NCI-H82 (cell line): ENCODE data around the gene CNTN4.
"Not testable (repeated sequence)": the region's sequence is repeated elsewhere in the genome, so short reads cannot be mapped to it uniquely, and the experiment has no call there.

Source experiments
- DNase-seq: peaks from one replicate; lab custom pipeline; 2025; lab: John Stamatoyannopoulos, UW

Gene CNTN4

DNA sequence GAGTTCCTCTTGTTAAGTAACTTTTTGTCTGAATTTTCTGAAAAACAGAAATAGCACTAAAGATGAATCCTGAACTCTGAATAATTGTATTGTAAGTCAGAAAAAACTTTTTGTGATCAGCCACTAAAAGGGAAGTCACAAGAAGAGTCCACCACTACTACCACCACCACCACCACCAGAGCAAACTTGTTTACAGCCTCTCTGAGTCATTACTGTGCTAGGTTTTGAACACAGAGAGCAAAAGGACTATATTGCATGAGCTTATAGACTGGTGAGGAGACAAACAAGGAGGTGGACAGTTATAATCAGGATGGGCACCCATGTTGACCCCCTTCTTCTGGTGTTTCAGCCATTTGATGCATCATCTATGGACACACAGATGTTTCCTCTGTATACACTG lies 869.8 kb downstream of the CNTN4 start:
- no peak for DNase-seq

- DNase-seq: no peak
Measured at GRCh38 chr3:2976212-2976611, 877.5 kb downstream of the CNTN4 start.

- peak; percentile 60 for DNase-seq
Measured at GRCh38 chr3:2976796-2977195, 878.1 kb downstream of the CNTN4 start.

GRCh38 chr3:2978977-2979732 lies 880.5 kb downstream of the CNTN4 start:
- DNase-seq: no peak

DNA sequence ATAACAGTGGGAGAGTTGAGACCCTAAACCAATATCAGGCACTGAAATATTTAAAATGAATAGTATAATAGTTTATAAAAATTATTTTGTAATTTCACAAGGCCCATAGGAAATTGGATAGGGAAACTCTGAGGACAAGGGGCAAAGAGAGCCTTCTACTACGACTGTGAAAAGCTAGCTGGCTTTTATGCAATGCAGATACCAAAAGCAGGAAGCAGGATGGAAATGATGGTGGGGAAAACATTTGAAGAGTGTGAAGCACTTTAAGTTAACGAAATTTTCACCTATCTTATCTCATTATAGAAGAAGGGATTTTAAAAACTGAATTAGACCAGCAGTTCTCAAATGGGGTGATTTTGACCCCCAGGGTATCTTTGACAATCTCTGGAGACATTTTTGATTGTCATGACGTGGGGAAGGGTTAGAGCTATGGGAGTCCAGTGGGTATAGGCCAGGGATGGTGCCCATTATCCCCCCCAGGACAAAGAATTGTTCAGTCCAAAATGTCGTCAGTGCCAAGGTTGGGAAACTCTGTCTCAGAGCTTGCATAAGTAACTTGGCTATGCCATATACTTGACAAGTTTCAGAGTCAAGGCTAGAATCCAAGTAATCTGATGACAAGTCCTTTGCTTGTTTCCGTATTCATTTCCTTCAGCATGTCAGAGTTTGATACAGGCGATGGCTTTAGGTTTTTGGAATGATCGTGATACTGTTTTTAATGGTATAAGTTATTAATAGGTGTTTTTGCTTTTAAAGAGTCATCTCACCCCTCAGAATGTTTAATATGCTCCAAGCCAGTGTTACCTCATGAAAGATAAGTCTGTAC lies 885.6 kb downstream of the CNTN4 start:
- DNase-seq: no peak

DNA sequence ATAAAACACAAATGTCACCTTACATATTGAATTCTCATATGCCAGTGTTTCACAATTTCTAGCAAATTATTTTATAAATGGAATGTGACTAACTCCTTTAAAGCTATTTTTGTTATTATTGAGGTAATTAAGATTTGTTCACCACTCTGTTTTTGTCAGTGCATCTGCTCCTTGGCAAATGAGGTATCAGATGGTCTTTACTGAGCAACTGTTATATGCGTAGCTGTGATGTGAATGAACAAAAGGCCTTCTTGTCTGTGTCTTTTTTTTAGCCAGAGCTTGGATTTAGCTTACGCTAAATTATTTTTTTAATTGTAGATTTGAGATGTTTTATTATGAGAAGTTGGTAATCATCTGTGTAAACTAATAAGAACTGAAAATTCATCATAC lies 886.2 kb downstream of the CNTN4 start:
- DNase-seq: no peak

DNA sequence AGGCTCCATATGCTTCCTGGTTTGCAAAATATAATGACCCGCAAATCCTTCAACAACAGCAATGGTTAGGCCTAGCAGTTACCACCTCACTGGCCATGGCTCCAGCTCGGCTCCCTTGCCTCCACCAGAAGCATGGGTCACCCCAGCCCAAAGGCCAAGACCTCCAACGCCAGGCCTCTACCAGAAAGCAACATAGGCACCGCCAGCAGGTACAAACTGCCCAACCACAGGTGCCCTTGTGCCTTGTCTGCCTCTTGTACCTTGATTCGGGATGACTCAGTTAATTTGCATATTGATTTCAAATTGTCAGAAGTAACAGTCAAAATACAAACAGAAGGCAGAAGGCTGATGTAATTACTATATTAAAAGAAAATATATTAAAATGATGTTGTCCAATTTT lies 886.8 kb downstream of the CNTN4 start:
- DNase-seq: no peak

GRCh38 chr3:2992534-2992933 lies 893.9 kb downstream of the CNTN4 start:
- DNase-seq: no peak

DNA sequence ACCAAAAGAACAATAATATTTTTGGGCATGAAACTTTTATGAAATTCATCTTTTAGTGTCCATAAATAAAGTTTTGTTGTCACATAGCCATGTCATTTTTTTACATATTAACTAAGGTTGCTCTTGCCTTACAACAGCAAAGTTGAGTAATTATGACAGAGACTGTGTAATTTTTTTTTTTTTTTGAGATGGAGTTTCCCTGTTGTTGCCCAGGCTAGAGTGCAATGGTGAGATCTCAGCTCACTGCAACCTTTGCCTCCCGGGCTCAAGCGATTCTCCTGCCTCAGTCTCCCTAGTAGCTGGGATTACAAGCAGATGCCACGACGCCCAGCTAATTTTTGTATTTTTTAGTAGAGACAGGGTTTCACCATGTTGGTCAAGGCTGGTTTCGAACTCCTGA lies 894.5 kb downstream of the CNTN4 start:
- not testable (repeated sequence) for DNase-seq

DNA sequence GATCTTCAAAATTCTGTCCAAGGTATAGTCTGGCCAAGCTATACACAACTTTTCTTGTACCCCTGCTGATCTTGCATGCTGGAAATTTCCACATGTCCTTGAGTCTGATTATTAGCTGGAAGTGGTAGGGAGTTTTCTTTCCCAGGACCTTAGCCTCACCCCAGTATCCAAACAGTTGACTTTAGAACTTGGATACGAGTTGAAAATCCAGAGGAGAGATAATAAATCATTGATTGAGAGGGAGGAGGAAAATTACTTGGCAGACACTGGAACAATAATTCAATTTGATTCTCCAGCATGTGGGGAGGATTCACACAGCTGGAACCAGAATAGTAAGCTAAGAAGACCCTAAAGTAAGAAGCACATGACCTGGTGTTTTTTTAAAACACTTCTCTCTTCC lies 895.1 kb downstream of the CNTN4 start:
- no peak for DNase-seq

- no peak for DNase-seq
Measured at GRCh38 chr3:2995195-2995594, 896.5 kb downstream of the CNTN4 start.

DNA sequence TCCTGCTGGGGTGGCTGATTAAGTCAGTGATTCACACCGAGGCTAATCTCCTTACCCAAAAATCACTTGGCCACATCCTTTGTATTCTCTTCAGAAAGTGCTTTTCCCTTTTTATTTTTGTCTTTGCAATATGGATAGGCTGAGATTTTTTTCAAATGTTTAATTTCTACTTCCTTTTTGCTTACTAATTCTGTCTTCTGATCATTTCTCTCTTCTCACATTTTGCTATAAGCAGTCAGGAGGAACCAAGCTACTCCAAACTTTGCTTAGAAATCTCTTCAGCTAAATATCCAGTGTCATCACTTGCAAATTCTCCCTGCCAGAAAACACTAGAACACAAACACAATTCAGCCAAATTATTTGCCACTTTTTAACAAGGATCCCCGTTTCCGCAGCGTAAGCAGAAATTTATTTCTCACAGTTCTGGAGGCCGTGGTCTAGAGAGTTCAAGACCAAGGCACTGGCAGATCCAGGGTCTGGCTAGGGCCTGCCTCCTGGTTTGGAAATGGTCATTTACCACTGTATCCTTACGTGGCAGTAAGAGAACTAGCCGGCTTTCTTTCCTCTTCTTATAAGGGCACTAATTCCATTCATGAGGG lies 906.6 kb downstream of the CNTN4 start:
- DNase-seq: no peak

- DNase-seq: no peak
Measured at GRCh38 chr3:3013317-3014052, 914.8 kb downstream of the CNTN4 start.

- DNase-seq: peak; percentile 79
Measured at GRCh38 chr3:3015185-3016089, 916.8 kb downstream of the CNTN4 start.

DNA sequence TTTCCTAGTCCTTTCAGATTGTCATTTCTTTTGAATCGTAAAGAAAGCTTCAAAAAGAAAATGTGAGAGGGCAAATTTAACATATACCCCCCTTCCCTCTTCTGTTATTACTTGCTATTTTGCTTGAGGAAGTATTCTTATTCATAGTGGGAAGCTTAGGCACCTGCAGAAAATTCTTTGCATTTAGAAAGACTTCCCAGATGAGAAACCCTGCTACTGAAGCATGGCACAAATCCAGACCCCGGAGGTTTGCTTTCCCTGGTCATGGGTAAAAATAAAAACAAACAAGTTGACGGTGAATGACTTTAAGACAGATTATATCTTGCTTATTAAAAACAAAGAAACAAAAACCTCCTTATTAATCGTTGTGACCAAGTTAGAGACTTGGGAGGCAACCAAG lies 917.6 kb downstream of the CNTN4 start:
- no peak for DNase-seq

- DNase-seq: no peak
Measured at GRCh38 chr3:3020209-3020608, 921.5 kb downstream of the CNTN4 start.

DNA sequence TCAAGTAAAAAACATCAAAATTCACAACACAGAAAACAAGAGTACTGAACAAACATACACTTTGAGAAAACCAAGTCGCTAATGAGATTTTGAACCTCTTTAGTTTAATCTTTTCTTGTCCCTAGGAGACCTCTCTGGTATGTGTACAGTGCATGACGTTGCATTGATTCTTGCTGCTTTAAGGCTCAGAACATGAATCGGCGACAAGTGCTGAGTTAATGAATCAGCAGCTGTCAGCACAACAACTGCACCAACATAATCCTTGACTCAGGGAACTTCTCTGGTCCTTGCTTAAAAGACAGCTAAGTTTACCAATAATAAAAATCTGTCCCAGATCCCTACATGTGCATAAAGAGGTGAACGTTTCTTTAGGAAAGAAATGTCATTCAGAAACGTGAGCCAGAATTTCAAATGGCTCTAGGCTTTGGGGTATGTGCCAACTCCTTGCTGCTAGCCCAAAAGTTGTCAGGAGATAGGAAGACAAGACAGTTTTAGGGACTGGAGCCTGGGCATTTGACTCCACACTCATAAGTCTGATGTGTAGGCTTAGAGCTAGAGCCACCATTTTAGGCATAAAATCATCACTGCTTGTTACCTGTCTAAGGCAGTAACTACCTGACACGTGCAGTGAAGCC lies 924.6 kb downstream of the CNTN4 start:
- peak; percentile 89 for DNase-seq

DNA sequence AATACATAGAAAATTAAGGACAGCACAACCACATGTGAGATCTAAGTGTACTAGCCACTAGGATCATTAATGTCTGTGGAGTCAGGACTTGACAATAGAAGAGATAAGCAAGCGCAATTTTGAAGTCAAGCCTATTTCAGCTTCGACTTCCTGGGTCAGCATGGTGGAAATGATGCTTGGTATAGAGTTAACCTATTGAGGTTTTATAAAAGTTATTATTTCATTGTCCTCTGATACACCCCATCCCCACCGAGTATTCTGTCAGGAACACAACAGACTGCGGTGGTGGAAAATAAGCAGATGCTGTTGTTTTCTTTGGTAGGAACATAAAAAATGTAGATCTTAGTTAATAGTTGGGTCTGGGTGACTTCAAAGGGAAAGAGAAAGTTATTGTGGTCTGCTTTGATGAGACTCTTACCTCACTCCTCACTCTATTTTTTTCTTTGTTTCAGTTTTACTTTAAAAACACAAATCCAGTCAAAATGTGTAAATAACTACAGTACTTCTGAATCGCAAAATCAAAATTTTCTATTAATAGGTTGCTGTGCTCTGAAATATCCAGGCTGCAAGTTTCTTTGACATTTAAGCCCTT lies 929.4 kb downstream of the CNTN4 start:
- DNase-seq: no peak

- no peak for DNase-seq
Measured at GRCh38 chr3:3031326-3031725, 932.7 kb downstream of the CNTN4 start.

- DNase-seq: no peak
Measured at GRCh38 chr3:3037156-3037555, 938.5 kb downstream of the CNTN4 start.
